Neural cell (in vitro differentiated cells): ENCODE data around the gene SMIM26. TPM values are rescaled to one million over a fixed set of nuclear protein-coding genes. Genes with fewer than 3 reads are reported as not detected.

Experiments used
- H2AFZ ChIP-seq: fragments of 200-600, 300-800 bp; sonication (generic), shearing (Covaris generic); 2 replicates; pipeline ENCODE4 v1.6.0; 2014; ENCODE audit warnings: low read depth, mild to moderate bottlenecking, antibody characterized with exemption, low read length, moderate library complexity
- H3F3A ChIP-seq: fragments of 200-600 bp; shearing (Covaris generic); 2 replicates; pipeline ENCODE4 v1.6.1; 2016; ENCODE audit warnings: mild to moderate bottlenecking, moderate library complexity, mixed read lengths, antibody characterized with exemption, low read length; ENCODE audit not compliant: insufficient read depth, poor library complexity, severe bottlenecking
- H3K27ac ChIP-seq: fragments of 200-600, 300-800 bp; sonication (generic), shearing (Covaris generic); 2 replicates; pipeline ENCODE4 v1.5.1; 2014; ENCODE audit warnings: mild to moderate bottlenecking, low read length, moderate library complexity
- H3K27me3 ChIP-seq: fragments of 300-800, 200-600 bp; sonication (generic), shearing (Covaris generic); 2 replicates; pipeline ENCODE4 v1.6.0; 2014; ENCODE audit warnings: mild to moderate bottlenecking, low read depth, low read length, moderate library complexity; ENCODE audit not compliant: insufficient read depth
- H3K36me3 ChIP-seq: fragments of 300-800, 200-600 bp; sonication (generic), shearing (Covaris generic); 2 replicates; pipeline ENCODE4 v1.5.1; 2014; ENCODE audit warnings: mild to moderate bottlenecking, antibody characterized with exemption, low read length, moderate library complexity; ENCODE audit not compliant: insufficient read depth
- H3K4me2 ChIP-seq: fragments of 300-800, 200-600 bp; sonication (generic), shearing (Covaris generic); 2 replicates; pipeline ENCODE4 v1.6.0; 2014; ENCODE audit warnings: mild to moderate bottlenecking, low read length
- H3K4me3 ChIP-seq: fragments of 300-800, 200-600 bp; sonication (generic), shearing (Covaris generic); 2 replicates; pipeline ENCODE4 v1.5.1; 2014; ENCODE audit warnings: mild to moderate bottlenecking, low read length, moderate library complexity
- H3K79me2 ChIP-seq: fragments of 200-600 bp; shearing (Covaris generic); replicated peaks from 2 replicates; pipeline ENCODE4 v1.6.0; 2014; ENCODE audit warnings: mild to moderate bottlenecking, low read length, moderate library complexity; ENCODE audit not compliant: insufficient read depth
- H3K9ac ChIP-seq: fragments of 300-800, 200-600 bp; sonication (generic), shearing (Covaris generic); 2 replicates; pipeline ENCODE4 v1.6.1; 2016; ENCODE audit warnings: mild to moderate bottlenecking, low read length, mixed read lengths
- H3K9me2 ChIP-seq: fragments of 200-600 bp; shearing (Covaris generic); 2 replicates; pipeline ENCODE4 v1.6.1; 2016; ENCODE audit warnings: mild to moderate bottlenecking, low read length, mixed read lengths; ENCODE audit not compliant: insufficient read depth
- H3K9me3 ChIP-seq: fragments of 200-600, 300-800 bp; sonication (generic), shearing (Covaris generic); 2 replicates; pipeline ENCODE4 v1.6.1; 2016; ENCODE audit warnings: mild to moderate bottlenecking, mixed run types, low read length, moderate library complexity, mixed read lengths
- H4K20me1 ChIP-seq: fragments of 200-600 bp; shearing (Covaris generic); 2 replicates; pipeline ENCODE4 v1.6.1; 2016; ENCODE audit warnings: mild to moderate bottlenecking, mixed run types; ENCODE audit not compliant: insufficient read depth
- EP300 ChIP-seq: fragments of 450-650 bp; conservative IDR thresholded peaks from 2 replicates; pipeline ENCODE4 v1.6.1; 2014; ENCODE audit warnings: antibody characterized with exemption, mild to moderate bottlenecking, moderate library complexity; ENCODE audit not compliant: poor library complexity, severe bottlenecking
- EZH2 ChIP-seq: fragments of 200-600, 300-800 bp; shearing (Covaris generic), sonication (generic); IDR thresholded peaks from 2 replicates; pipeline ENCODE4 v1.6.1; 2014; ENCODE audit warnings: antibody characterized with exemption, low read length, borderline replicate concordance, mild to moderate bottlenecking; ENCODE audit not compliant: insufficient read depth, poor library complexity, severe bottlenecking
- MXI1 ChIP-seq: fragments of 450-650 bp; conservative IDR thresholded peaks from 2 replicates; pipeline ENCODE4 v1.6.1; 2014; ENCODE audit warnings: antibody characterized with exemption, mild to moderate bottlenecking; ENCODE audit not compliant: poor library complexity, severe bottlenecking
- POLR2AphosphoS5 ChIP-seq: IDR thresholded peaks from 2 replicates; pipeline ENCODE4 v1.6.1; 2012
- RAD21 ChIP-seq: fragments of 450-650 bp; conservative IDR thresholded peaks from 2 replicates; pipeline ENCODE4 v1.6.1; 2014; ENCODE audit warnings: antibody characterized with exemption, mild to moderate bottlenecking, moderate library complexity
- SMC3 ChIP-seq: fragments of 450-650 bp; conservative IDR thresholded peaks from 2 replicates; pipeline ENCODE4 v1.6.1; 2014; ENCODE audit warnings: antibody characterized with exemption, mild to moderate bottlenecking, moderate library complexity; ENCODE audit not compliant: poor library complexity
- TAF1 ChIP-seq: IDR thresholded peaks from 2 replicates; pipeline ENCODE4 v1.6.1; 2012; ENCODE audit warnings: low read depth
- polyA plus RNA-seq: library from polyadenylated mRNA; depleted of rRNA; stranded (reverse); fragments of >200 nt; gene quantifications from 2 replicates; pipeline ENCODE4 v1.2.3, GENCODE V29; 2014
- TF ChIP-seq, protein P1 (sequence below): IDR thresholded peaks from 2 replicates; pipeline ENCODE4 v1.6.1; 2012; ENCODE audit warnings: borderline replicate concordance
- TF ChIP-seq, protein P2 (sequence below): fragments of 450-650 bp; IDR thresholded peaks from 2 replicates; pipeline ENCODE4 v1.5.1; 2014; ENCODE audit warnings: antibody characterized with exemption, mild to moderate bottlenecking, moderate library complexity; ENCODE audit not compliant: poor library complexity, severe bottlenecking

Gene SMIM26
- polyA plus RNA-seq, 1 donor from 2014 or later, result 215 TPM

DNA sequence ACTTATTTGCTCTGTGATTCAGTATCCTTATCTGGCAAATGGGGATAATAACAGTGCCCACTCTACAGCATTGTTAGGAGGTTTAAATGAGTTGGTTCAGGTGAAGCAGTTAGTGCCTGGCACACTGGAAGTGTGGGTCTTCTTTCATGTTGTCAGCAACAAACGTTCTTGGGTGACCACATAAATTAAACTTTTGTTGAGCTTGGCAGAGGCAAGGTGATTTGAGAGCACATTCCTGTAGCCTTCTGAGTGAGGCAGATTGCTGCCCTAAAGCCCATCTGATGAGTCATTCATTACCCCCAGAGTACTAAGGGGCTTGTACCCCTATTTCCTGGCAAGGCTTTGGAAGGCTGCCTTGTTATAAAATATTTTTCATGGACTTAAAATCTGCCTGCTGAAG, 33.7 kb upstream of the SMIM26 start:
- no peaks in the 10 kb centered on the region for H3K27me3 ChIP-seq
- H4K20me1 ChIP-seq, result no peaks in the 10 kb centered on the region
- H3K9ac ChIP-seq, result no peak overlapping the region
- no peak overlapping the region for H3K4me2 ChIP-seq
- H3K4me3 ChIP-seq, result no peak overlapping the region
- peaks cover 6% of the 10 kb centered on the region for H3K36me3 ChIP-seq
- TF ChIP-seq, protein P1, sequence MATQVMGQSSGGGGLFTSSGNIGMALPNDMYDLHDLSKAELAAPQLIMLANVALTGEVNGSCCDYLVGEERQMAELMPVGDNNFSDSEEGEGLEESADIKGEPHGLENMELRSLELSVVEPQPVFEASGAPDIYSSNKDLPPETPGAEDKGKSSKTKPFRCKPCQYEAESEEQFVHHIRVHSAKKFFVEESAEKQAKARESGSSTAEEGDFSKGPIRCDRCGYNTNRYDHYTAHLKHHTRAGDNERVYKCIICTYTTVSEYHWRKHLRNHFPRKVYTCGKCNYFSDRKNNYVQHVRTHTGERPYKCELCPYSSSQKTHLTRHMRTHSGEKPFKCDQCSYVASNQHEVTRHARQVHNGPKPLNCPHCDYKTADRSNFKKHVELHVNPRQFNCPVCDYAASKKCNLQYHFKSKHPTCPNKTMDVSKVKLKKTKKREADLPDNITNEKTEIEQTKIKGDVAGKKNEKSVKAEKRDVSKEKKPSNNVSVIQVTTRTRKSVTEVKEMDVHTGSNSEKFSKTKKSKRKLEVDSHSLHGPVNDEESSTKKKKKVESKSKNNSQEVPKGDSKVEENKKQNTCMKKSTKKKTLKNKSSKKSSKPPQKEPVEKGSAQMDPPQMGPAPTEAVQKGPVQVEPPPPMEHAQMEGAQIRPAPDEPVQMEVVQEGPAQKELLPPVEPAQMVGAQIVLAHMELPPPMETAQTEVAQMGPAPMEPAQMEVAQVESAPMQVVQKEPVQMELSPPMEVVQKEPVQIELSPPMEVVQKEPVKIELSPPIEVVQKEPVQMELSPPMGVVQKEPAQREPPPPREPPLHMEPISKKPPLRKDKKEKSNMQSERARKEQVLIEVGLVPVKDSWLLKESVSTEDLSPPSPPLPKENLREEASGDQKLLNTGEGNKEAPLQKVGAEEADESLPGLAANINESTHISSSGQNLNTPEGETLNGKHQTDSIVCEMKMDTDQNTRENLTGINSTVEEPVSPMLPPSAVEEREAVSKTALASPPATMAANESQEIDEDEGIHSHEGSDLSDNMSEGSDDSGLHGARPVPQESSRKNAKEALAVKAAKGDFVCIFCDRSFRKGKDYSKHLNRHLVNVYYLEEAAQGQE, result no peak
- no peaks in the 10 kb centered on the region for H3F3A ChIP-seq
- H3K9me2 ChIP-seq, result no peaks in the 10 kb centered on the region
- H3K27ac ChIP-seq, result no peak overlapping the region
- no peaks in the 10 kb centered on the region for H3K9me3 ChIP-seq
- no peaks in the 10 kb centered on the region for H3K79me2 ChIP-seq
- H2AFZ ChIP-seq, result no peak overlapping the region

DNA sequence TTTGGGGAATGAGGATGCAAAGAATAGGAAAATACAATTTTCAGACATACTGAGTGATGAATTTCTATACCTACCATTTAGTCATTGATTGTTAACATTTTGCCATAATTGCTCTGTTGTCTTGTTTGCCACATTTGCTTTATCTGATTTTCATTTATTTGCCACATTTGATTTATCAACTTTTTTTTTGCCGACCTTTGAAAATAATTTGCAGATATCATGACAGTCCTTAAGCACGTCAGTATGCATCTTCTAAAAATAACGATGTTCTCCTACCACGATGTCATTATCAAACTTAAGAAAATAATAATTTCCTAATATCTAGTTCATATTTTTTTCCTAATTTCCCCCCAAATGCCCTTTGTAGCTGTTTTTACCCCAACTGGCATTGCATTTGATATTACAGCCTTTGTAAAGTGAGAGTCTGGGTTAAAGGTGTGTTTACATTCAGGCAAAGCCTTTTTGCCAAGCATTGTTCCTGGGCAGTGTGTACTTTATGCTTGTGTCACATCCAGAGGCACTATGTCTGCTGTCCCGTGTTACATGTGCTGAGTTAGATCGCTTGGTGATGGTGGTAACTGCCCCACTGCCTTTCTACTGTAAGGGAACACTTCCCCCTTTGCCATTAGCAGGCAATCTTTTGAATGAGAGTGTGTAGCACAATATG, 33.1 kb upstream of the SMIM26 start:
- no peaks in the 10 kb centered on the region for H3K27me3 ChIP-seq
- no peak overlapping the region for H3K4me3 ChIP-seq
- no peaks in the 10 kb centered on the region for H4K20me1 ChIP-seq
- no peak for TF ChIP-seq SMC3
- no peak for TF ChIP-seq TAF1
- TF ChIP-seq, protein P2, sequence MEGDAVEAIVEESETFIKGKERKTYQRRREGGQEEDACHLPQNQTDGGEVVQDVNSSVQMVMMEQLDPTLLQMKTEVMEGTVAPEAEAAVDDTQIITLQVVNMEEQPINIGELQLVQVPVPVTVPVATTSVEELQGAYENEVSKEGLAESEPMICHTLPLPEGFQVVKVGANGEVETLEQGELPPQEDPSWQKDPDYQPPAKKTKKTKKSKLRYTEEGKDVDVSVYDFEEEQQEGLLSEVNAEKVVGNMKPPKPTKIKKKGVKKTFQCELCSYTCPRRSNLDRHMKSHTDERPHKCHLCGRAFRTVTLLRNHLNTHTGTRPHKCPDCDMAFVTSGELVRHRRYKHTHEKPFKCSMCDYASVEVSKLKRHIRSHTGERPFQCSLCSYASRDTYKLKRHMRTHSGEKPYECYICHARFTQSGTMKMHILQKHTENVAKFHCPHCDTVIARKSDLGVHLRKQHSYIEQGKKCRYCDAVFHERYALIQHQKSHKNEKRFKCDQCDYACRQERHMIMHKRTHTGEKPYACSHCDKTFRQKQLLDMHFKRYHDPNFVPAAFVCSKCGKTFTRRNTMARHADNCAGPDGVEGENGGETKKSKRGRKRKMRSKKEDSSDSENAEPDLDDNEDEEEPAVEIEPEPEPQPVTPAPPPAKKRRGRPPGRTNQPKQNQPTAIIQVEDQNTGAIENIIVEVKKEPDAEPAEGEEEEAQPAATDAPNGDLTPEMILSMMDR, result no peak
- TF ChIP-seq, protein P1, result no peak
- no peak for TF ChIP-seq MXI1
- TF ChIP-seq POLR2AphosphoS5, result no peak
- TF ChIP-seq EP300, result no peak
- no peak for TF ChIP-seq RAD21
- TF ChIP-seq EZH2, result no peak
- peaks cover 6% of the 10 kb centered on the region for H3K36me3 ChIP-seq
- no peak overlapping the region for H3K27ac ChIP-seq
- no peaks in the 10 kb centered on the region for H3F3A ChIP-seq
- H3K4me2 ChIP-seq, result no peak overlapping the region
- H3K9ac ChIP-seq, result no peak overlapping the region
- no peaks in the 10 kb centered on the region for H3K9me2 ChIP-seq
- no peaks in the 10 kb centered on the region for H3K79me2 ChIP-seq
- H2AFZ ChIP-seq, result no peak overlapping the region
- H3K9me3 ChIP-seq, result no peaks in the 10 kb centered on the region
